ENCODE data around the gene CCNL1.
A peak's percentile ranks its signal among the peaks of the same experiment; 100 is the strongest.
"Not testable (repeated sequence)": the region's sequence is repeated elsewhere in the genome, so short reads cannot be mapped to it uniquely, and the experiment has no call there.

The CCNL1 gene

GRCh38 chr3:157159762-157160657 lies at the start of gene CCNL1:
Gene CCNL1, minus strand, starts transcription at chr3:157160147. Its CDS starts 53 bp downstream, at chr3:157160094.
- peak; percentile 97 for DNase-seq

- DNase-seq: no peak
Observed at GRCh38 chr3:157204880-157205279, 44.9 kb upstream of the CCNL1 start.

GRCh38 chr3:157204431-157204830 lies 44.5 kb upstream of the CCNL1 start:
- DNase-seq: no peak

GRCh38 chr3:157201648-157202278 lies 41.8 kb upstream of the CCNL1 start:
- peak in 1 of 2 donors; percentile 52 for DNase-seq

GRCh38 chr3:157199841-157200240 lies 39.9 kb upstream of the CCNL1 start:
- DNase-seq: no peak

GRCh38 chr3:157195965-157196364 lies 36.0 kb upstream of the CCNL1 start:
- DNase-seq: no peak

GRCh38 chr3:157191149-157191548 lies 31.2 kb upstream of the CCNL1 start:
- DNase-seq: not testable (repeated sequence)

- DNase-seq: no peak
Observed at GRCh38 chr3:157190380-157190872, 30.5 kb upstream of the CCNL1 start.

- no peak for DNase-seq
Observed at GRCh38 chr3:157188391-157188790, 28.4 kb upstream of the CCNL1 start.

- DNase-seq: no peak
Observed at GRCh38 chr3:157182879-157183278, 22.9 kb upstream of the CCNL1 start.

- DNase-seq: no peak
Observed at GRCh38 chr3:157180262-157180661, 20.3 kb upstream of the CCNL1 start.

GRCh38 chr3:157179365-157179803 lies 19.4 kb upstream of the CCNL1 start:
- DNase-seq: no peak

GRCh38 chr3:157178503-157179364 lies 18.8 kb upstream of the CCNL1 start:
- DNase-seq: not testable (repeated sequence)

GRCh38 chr3:157177801-157178453 lies 18.0 kb upstream of the CCNL1 start:
- DNase-seq: not testable (repeated sequence)

- no peak for DNase-seq
Observed at GRCh38 chr3:157176934-157177333, 17.0 kb upstream of the CCNL1 start.

- DNase-seq: no peak
Observed at GRCh38 chr3:157175691-157176507, 16.0 kb upstream of the CCNL1 start.

- DNase-seq: peak; percentile 99
Observed at GRCh38 chr3:157174649-157175498, 14.9 kb upstream of the CCNL1 start.

GRCh38 chr3:157174290-157174648 lies 14.3 kb upstream of the CCNL1 start:
- peak; percentile 36 to 49 for DNase-seq

GRCh38 chr3:157173343-157173742 lies 13.4 kb upstream of the CCNL1 start:
- not testable (repeated sequence) for DNase-seq

GRCh38 chr3:157172746-157173145 lies 12.8 kb upstream of the CCNL1 start:
- DNase-seq: no peak
